SK-N-SH (cell line): Measurements from ENCODE around the gene TIMD4. TPM values are rescaled to one million over a fixed set of nuclear protein-coding genes. Genes with fewer than 3 reads are reported as not detected.

Source experiments
- CTCF ChIA-PET: fragments of 300-600, 350-600 bp; formaldehyde crosslinking; extraction: SDS; loops from one replicate; lab custom pipeline; 2021; lab: Yijun Ruan, JAX
- POLR2A ChIA-PET: fragments of 350-600 bp; sonication (Branson Sonifier 250); formaldehyde crosslinking; extraction: SDS; loops from one replicate; lab custom pipeline; 2020; ENCODE audit warnings: antibody characterized with exemption, inconsistent platforms; lab: Yijun Ruan, JAX
- DNase-seq: peaks from one replicate; pipeline ENCODE4 v3.0.0; 2012
- H2AFZ ChIP-seq: fragments of 200-600 bp; sonication (generic); 2 replicates; pipeline ENCODE4 v1.8.1; 2016; ENCODE audit warnings: antibody characterized with exemption, mild to moderate bottlenecking, low read depth
- H3F3A ChIP-seq: fragments of 200-600 bp; sonication (generic); replicated peaks from 2 replicates; pipeline ENCODE3; 2016; ENCODE audit warnings: antibody characterized with exemption, mild to moderate bottlenecking; ENCODE audit not compliant: insufficient read depth
- H3K27ac ChIP-seq, 2 experiments: fragments of 200-500 bp in 1 of 2; fragments of 200-600 bp in 1 of 2; sonication (Bioruptor generic) in 1 of 2; sonication (generic), shearing (Covaris generic) in 1 of 2; 2 replicates each; pipeline versions ENCODE4 v1.5.1 to v1.6.1; 2014 to 2016; ENCODE audit warnings: low read depth in 2 of 2, inconsistent platforms in 1 of 2, low read length in 1 of 2, mild to moderate bottlenecking in 1 of 2, mixed read lengths in 1 of 2
- H3K27me3 ChIP-seq: fragments of 200-600 bp; sonication (generic), shearing (Covaris generic); 2 replicates; pipeline ENCODE4 v1.6.1; 2016; ENCODE audit warnings: mixed run types; ENCODE audit not compliant: insufficient read depth
- H3K36me3 ChIP-seq, 2 experiments: fragments of 200-500 bp in 1 of 2; fragments of 200-600 bp in 1 of 2; sonication (Bioruptor generic) in 1 of 2; sonication (generic) in 1 of 2; replicated peaks in 1 of 2; 2 replicates each; pipeline versions ENCODE3 to v1.5.1; 2014 to 2016; ENCODE audit warnings: low read length in 1 of 2, mild to moderate bottlenecking in 1 of 2; ENCODE audit not compliant: insufficient read depth in 2 of 2, control insufficient read depth in 1 of 2
- H3K4me1 ChIP-seq, 2 experiments: fragments of 200-500 bp in 1 of 2; fragments of 200-600 bp in 1 of 2; sonication (Bioruptor generic) in 1 of 2; sonication (generic), shearing (Covaris generic) in 1 of 2; 2 replicates each; pipeline versions ENCODE4 v1.5.1 to v1.6.1; 2014 to 2016; ENCODE audit warnings: low read depth in 1 of 2, low read length in 1 of 2, mixed run types in 1 of 2; ENCODE audit not compliant: insufficient read depth in 2 of 2, control insufficient read depth in 1 of 2
- H3K4me2 ChIP-seq: fragments of 200-600 bp; sonication (generic), shearing (Covaris generic); 2 replicates; pipeline ENCODE4 v1.6.1; 2017; ENCODE audit warnings: mixed run types
- H3K4me3 ChIP-seq, 2 experiments: fragments of 200-500 bp in 1 of 2; fragments of 200-600 bp in 1 of 2; sonication (Bioruptor generic) in 1 of 2; sonication (generic), shearing (Covaris generic) in 1 of 2; 2 replicates each; pipeline versions ENCODE4 v1.5.1 to v1.8.1; 2014 to 2016; ENCODE audit warnings: low read depth in 2 of 2, inconsistent platforms in 1 of 2, low read length in 1 of 2, mild to moderate bottlenecking in 1 of 2, mixed read lengths in 1 of 2, moderate library complexity in 1 of 2
- H3K79me2 ChIP-seq: fragments of 200-600 bp; sonication (generic); 2 replicates; pipeline ENCODE4 v1.8.1; 2017; ENCODE audit warnings: mild to moderate bottlenecking; ENCODE audit not compliant: insufficient read depth
- H3K9ac ChIP-seq: fragments of 200-600 bp; sonication (generic); 2 replicates; pipeline ENCODE4 v1.6.1; 2017; ENCODE audit warnings: mixed run types
- H3K9me2 ChIP-seq: fragments of 200-600 bp; sonication (generic); 2 replicates; pipeline ENCODE4 v1.6.1; 2017; ENCODE audit warnings: mixed run types
- H3K9me3 ChIP-seq: fragments of 200-600 bp; sonication (generic); 2 replicates; pipeline ENCODE4 v1.6.1; 2017; ENCODE audit warnings: mixed run types, mild to moderate bottlenecking, moderate library complexity
- H4K20me1 ChIP-seq: fragments of 200-600 bp; sonication (generic); 2 replicates; pipeline ENCODE4 v1.6.1; 2017; ENCODE audit warnings: mild to moderate bottlenecking, mixed run types; ENCODE audit not compliant: insufficient read depth
- CHD2 ChIP-seq: fragments of 150-350 bp; IDR thresholded peaks from 2 replicates; pipeline ENCODE4 v1.6.1; 2018; ENCODE audit warnings: low read length; ENCODE audit not compliant: partially characterized antibody
- FOSL2 ChIP-seq: IDR thresholded peaks from 2 replicates; pipeline ENCODE4 v1.4.0; 2012; ENCODE audit warnings: low read depth, mild to moderate bottlenecking, moderate library complexity, borderline replicate concordance
- FOXM1 ChIP-seq: IDR thresholded peaks from 2 replicates; pipeline ENCODE4 v1.4.0; 2012; ENCODE audit warnings: low read depth, mild to moderate bottlenecking
- GABPA ChIP-seq: IDR thresholded peaks from 2 replicates; pipeline ENCODE4 v1.4.0; 2012; ENCODE audit warnings: low read depth, mild to moderate bottlenecking
- NRF1 ChIP-seq: IDR thresholded peaks from 2 replicates; pipeline ENCODE4 v1.6.1; 2012; ENCODE audit warnings: low read depth, mild to moderate bottlenecking, low read length
- POLR2AphosphoS5 ChIP-seq: IDR thresholded peaks from 2 replicates; pipeline ENCODE4 v1.6.1; 2012; ENCODE audit warnings: low read depth, low read length
- RAD21 ChIP-seq: IDR thresholded peaks from 2 replicates; pipeline ENCODE4 v1.6.1; 2012; ENCODE audit warnings: mild to moderate bottlenecking, low read length
- RCOR1 ChIP-seq: fragments of 150-350 bp; IDR thresholded peaks from 2 replicates; pipeline ENCODE4 v1.6.1; 2017; ENCODE audit warnings: antibody characterized with exemption, low read length
- RXRA ChIP-seq: IDR thresholded peaks from 2 replicates; pipeline ENCODE4 v1.4.0; 2012; ENCODE audit warnings: low read depth, mild to moderate bottlenecking, borderline replicate concordance
- SIN3A ChIP-seq: IDR thresholded peaks from 2 replicates; pipeline ENCODE4 v1.6.1; 2012; ENCODE audit warnings: low read depth, mild to moderate bottlenecking, low read length, moderate library complexity, borderline replicate concordance
- TCF12 ChIP-seq: IDR thresholded peaks from 2 replicates; pipeline ENCODE4 v1.4.0; 2012
- WGBS: methylation state at CpG from one replicate; pipeline ENCODE4 v1.1.6; 2017; ENCODE audit warnings: low lambda C conversion rate; 5-methylcytosine and 5-hydroxymethylcytosine counted together
- polyA plus RNA-seq, 3 experiments: library from polyadenylated mRNA; depleted of rRNA; stranded (reverse); fragments of >200 nt; gene quantifications; 2 replicates each; pipeline ENCODE4 v1.2.3, GENCODE V29; 2012
- TF ChIP-seq, protein P1 (sequence below): IDR thresholded peaks from 2 replicates; pipeline ENCODE4 v1.6.1; 2012; ENCODE audit warnings: mild to moderate bottlenecking, low read depth, low read length, moderate library complexity
- TF ChIP-seq, protein P2 (sequence below): fragments of 150-350 bp; IDR thresholded peaks from 2 replicates; pipeline ENCODE4 v1.6.1; 2017; ENCODE audit warnings: antibody characterized with exemption, low read length, low read depth, borderline replicate concordance
- TF ChIP-seq, protein P3 (sequence below): IDR thresholded peaks from 2 replicates; pipeline ENCODE4 v1.4.0; 2012; ENCODE audit warnings: low read depth, borderline replicate concordance
- TF ChIP-seq, protein P4 (sequence below): fragments of 150-350 bp; IDR thresholded peaks from 2 replicates; pipeline ENCODE4 v1.6.1; 2016; ENCODE audit warnings: mild to moderate bottlenecking, low read depth, low read length

Gene TIMD4
- polyA plus RNA-seq, 1 of the 3 experiments (the other 2 are of a cell fraction): not detected

DNA sequence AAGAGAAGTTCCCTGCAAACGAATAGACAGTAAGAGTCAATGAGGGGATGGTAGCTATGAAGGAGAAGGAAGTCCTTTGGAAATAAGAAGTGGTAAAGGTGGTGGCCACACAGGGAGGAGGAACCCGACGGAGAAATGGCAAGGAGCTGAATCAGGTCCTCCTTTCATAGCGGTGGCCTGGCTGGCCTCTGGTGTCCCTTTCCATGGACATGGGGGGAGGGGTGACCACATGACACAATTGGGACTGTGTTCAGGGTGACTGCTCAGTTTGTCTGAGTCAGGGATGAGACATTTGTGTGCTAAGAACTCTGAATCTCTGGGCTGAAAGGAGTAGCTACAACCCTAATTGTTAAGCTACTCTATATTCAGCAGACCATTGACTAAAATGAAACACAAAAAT is 28.7 kb upstream of the TIMD4 start:
- CTCF ChIA-PET: interaction anchor here (0.5 kb wide), 1 partner anchor 270 kb away, joined by 3 read pairs; no protein-coding TSS in a partner anchor

DNA sequence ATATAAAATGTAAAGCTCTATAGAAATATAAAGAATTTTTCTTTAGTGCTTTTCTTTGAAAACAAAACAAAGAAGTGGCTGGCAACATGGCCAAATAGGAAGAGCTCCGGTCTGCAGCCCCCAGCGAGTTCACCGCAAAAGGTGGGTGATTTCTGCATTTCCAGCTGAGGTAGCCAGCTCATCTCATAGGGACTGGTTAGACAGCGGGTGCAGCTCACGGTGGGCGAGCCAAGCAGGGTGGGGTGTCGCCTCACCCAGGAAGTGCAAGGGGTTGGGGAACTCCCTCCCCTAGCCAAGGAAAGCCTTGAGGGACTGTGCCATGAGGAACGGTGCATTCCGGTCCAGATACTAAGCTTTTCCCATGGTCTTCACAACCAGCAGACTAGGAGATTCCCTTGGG is 21.0 kb upstream of the TIMD4 start:
- 54% methylated on average over 9 of the region's 9 CpGs for WGBS
- Histone ChIP-seq H3K27me3 (no peaks in the 10 kb centered on the region), H3K4me1 (no peaks in the 10 kb centered on the region), H3K4me2 (no peak overlapping the region), H3K9me2 (no peaks in the 10 kb centered on the region), H3K4me3 (no peak overlapping the region), H3F3A (no peaks in the 10 kb centered on the region), H3K9ac (no peak overlapping the region), H4K20me1 (no peaks in the 10 kb centered on the region), H3K36me3 (no peaks in the 10 kb centered on the region), H2AFZ (no peak overlapping the region), H3K9me3 (no peaks in the 10 kb centered on the region), H3K27ac (no peak overlapping the region), H3K79me2 (no peaks in the 10 kb centered on the region)
- DNase-seq: no peak
- TF ChIP-seq, protein P1, sequence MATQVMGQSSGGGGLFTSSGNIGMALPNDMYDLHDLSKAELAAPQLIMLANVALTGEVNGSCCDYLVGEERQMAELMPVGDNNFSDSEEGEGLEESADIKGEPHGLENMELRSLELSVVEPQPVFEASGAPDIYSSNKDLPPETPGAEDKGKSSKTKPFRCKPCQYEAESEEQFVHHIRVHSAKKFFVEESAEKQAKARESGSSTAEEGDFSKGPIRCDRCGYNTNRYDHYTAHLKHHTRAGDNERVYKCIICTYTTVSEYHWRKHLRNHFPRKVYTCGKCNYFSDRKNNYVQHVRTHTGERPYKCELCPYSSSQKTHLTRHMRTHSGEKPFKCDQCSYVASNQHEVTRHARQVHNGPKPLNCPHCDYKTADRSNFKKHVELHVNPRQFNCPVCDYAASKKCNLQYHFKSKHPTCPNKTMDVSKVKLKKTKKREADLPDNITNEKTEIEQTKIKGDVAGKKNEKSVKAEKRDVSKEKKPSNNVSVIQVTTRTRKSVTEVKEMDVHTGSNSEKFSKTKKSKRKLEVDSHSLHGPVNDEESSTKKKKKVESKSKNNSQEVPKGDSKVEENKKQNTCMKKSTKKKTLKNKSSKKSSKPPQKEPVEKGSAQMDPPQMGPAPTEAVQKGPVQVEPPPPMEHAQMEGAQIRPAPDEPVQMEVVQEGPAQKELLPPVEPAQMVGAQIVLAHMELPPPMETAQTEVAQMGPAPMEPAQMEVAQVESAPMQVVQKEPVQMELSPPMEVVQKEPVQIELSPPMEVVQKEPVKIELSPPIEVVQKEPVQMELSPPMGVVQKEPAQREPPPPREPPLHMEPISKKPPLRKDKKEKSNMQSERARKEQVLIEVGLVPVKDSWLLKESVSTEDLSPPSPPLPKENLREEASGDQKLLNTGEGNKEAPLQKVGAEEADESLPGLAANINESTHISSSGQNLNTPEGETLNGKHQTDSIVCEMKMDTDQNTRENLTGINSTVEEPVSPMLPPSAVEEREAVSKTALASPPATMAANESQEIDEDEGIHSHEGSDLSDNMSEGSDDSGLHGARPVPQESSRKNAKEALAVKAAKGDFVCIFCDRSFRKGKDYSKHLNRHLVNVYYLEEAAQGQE: no peak
- TF ChIP-seq, protein P2, sequence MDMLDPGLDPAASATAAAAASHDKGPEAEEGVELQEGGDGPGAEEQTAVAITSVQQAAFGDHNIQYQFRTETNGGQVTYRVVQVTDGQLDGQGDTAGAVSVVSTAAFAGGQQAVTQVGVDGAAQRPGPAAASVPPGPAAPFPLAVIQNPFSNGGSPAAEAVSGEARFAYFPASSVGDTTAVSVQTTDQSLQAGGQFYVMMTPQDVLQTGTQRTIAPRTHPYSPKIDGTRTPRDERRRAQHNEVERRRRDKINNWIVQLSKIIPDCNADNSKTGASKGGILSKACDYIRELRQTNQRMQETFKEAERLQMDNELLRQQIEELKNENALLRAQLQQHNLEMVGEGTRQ: no peak
- TF ChIP-seq GABPA (no peak), FOXM1 (no peak)
- TF ChIP-seq, protein P3, sequence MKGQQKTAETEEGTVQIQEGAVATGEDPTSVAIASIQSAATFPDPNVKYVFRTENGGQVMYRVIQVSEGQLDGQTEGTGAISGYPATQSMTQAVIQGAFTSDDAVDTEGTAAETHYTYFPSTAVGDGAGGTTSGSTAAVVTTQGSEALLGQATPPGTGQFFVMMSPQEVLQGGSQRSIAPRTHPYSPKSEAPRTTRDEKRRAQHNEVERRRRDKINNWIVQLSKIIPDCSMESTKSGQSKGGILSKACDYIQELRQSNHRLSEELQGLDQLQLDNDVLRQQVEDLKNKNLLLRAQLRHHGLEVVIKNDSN: no peak
- CTCF ChIA-PET: no interaction called here
- POLR2A ChIA-PET: no interaction called here

More for the DNA sequence above, 28.7 kb upstream of the TIMD4 start:
- Histone ChIP-seq H3K9me2 (no peaks in the 10 kb centered on the region), H4K20me1 (no peaks in the 10 kb centered on the region), H3K4me3 (no peak overlapping the region), H3K4me1 (no peaks in the 10 kb centered on the region), H3K36me3 (no peaks in the 10 kb centered on the region), H2AFZ (no peak overlapping the region), H3K27me3 (no peaks in the 10 kb centered on the region), H3K9me3 (no peaks in the 10 kb centered on the region), H3K9ac (no peak overlapping the region), H3K79me2 (no peaks in the 10 kb centered on the region), H3K4me2 (no peak overlapping the region), H3F3A (no peaks in the 10 kb centered on the region), H3K27ac (no peak overlapping the region)
- TF ChIP-seq CHD2: no peak
- TF ChIP-seq, protein P4, sequence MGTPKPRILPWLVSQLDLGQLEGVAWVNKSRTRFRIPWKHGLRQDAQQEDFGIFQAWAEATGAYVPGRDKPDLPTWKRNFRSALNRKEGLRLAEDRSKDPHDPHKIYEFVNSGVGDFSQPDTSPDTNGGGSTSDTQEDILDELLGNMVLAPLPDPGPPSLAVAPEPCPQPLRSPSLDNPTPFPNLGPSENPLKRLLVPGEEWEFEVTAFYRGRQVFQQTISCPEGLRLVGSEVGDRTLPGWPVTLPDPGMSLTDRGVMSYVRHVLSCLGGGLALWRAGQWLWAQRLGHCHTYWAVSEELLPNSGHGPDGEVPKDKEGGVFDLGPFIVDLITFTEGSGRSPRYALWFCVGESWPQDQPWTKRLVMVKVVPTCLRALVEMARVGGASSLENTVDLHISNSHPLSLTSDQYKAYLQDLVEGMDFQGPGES: no peak
- no peak for TF ChIP-seq NRF1
- TF ChIP-seq, protein P3: no peak
- TF ChIP-seq, protein P1: no peak
- TF ChIP-seq GABPA: no peak
- no peak for TF ChIP-seq FOSL2
- TF ChIP-seq POLR2AphosphoS5: no peak
- TF ChIP-seq RXRA: no peak
- no peak for TF ChIP-seq FOXM1
- no peak for TF ChIP-seq RAD21
- no peak for TF ChIP-seq RCOR1
- TF ChIP-seq TCF12: no peak
- no peak for TF ChIP-seq SIN3A
- DNase-seq: no peak
- POLR2A ChIA-PET: no interaction called here
- 53% methylated on average over 4 of the region's 4 CpGs for WGBS
